ENCODE measurements around the gene PLPP3.
"Not testable (repeated sequence)": the region's sequence is repeated elsewhere in the genome, so short reads cannot be mapped to it uniquely, and the experiment has no call there.

GRCh38 chr1:56610097-56610496 is 30.7 kb upstream of the PLPP3 start:
- TF ChIP-seq, protein P1, sequence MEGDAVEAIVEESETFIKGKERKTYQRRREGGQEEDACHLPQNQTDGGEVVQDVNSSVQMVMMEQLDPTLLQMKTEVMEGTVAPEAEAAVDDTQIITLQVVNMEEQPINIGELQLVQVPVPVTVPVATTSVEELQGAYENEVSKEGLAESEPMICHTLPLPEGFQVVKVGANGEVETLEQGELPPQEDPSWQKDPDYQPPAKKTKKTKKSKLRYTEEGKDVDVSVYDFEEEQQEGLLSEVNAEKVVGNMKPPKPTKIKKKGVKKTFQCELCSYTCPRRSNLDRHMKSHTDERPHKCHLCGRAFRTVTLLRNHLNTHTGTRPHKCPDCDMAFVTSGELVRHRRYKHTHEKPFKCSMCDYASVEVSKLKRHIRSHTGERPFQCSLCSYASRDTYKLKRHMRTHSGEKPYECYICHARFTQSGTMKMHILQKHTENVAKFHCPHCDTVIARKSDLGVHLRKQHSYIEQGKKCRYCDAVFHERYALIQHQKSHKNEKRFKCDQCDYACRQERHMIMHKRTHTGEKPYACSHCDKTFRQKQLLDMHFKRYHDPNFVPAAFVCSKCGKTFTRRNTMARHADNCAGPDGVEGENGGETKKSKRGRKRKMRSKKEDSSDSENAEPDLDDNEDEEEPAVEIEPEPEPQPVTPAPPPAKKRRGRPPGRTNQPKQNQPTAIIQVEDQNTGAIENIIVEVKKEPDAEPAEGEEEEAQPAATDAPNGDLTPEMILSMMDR (IDR thresholded peaks at IDR 0.05; ENCODE audit: low read length) = not testable (repeated sequence)
- not testable (repeated sequence) for TF ChIP-seq EZH2 (IDR thresholded peaks at IDR 0.05; ENCODE audit: borderline replicate concordance, low read length)
